Measurements from ENCODE around the gene AUNIP. TPM values are rescaled to one million over a fixed set of nuclear protein-coding genes. Genes with fewer than 3 reads are reported as not detected.

AUNIP gene
- total RNA-seq, 1 experiment from 2014 or later: 22.2 TPM

- H3K23me2 ChIP-seq (ENCODE audit: insufficient read length, low read depth, low read length, poor library complexity, severe bottlenecking): no peaks in the 10 kb centered on the region
- H3K27me3 ChIP-seq (ENCODE audit: insufficient read depth, low read length): no peaks in the 10 kb centered on the region
- no peak overlapping the region for H3K56ac ChIP-seq (ENCODE audit: insufficient read length, low read depth, low read length)
- Mint-ChIP-seq H3K4me1 (peaks cover 10 to 14% of the 10 kb centered on the region in 2 experiments), H3K4me3 (no peak overlapping the region), H3K27ac (peak overlapping the region in 1 of 3 experiments; percentile 86; a peak in 1 of 7 replicates), H3K9me3 (no peaks in the 10 kb centered on the region), H3K27me3 (ENCODE audit: low read depth) (peaks cover 2% of the 10 kb centered on the region; the same call in 1 of the 2 replicates), H3K36me3 (ENCODE audit: insufficient read depth in 1 of 3, low read depth in 3 of 3) (peaks cover 12 to 53% (median 44%) of the 10 kb centered on the region in 3 experiments; a peak in 6 of 7 replicates)
- no peak overlapping the region for H3T11ph ChIP-seq (ENCODE audit: low read length)
- no peak overlapping the region for H3K27ac ChIP-seq (ENCODE audit: insufficient read length, low read depth, low read length)
- DNase-seq: no peak
- no peak overlapping the region for H2AK5ac ChIP-seq (ENCODE audit: insufficient read length, low read length)
- no peak for TF ChIP-seq CTCF (conservative IDR thresholded peaks at IDR 0.05)
- H3K4ac ChIP-seq (ENCODE audit: low read depth, low read length): no peak overlapping the region
- H3K9me3 ChIP-seq (ENCODE audit: control insufficient read depth, low read depth, low read length): no peaks in the 10 kb centered on the region
- no peaks in the 10 kb centered on the region; the same call in 1 of the 2 replicates for H3K4me1 ChIP-seq (ENCODE audit: insufficient read depth, low read length)
- H4K5ac ChIP-seq (ENCODE audit: insufficient read length, low read depth, low read length): no peak overlapping the region
- no peak overlapping the region for H4K8ac ChIP-seq (replicated peaks; ENCODE audit: insufficient read length, low read depth, low read length)
- WGBS (ENCODE audit: extremely low coverage, insufficient read length, low lambda C conversion rate): no CpG with 5 or more reads among the region's 11 CpGs
- H2BK20ac ChIP-seq (ENCODE audit: low read depth, low read length, poor library complexity, severe bottlenecking): no peak overlapping the region
- H3K79me1 ChIP-seq (ENCODE audit: insufficient read depth, low read depth, low read length, poor library complexity, severe bottlenecking): no peaks in the 10 kb centered on the region
- no peak overlapping the region for H3K23ac ChIP-seq (ENCODE audit: insufficient read length, low read depth, low read length)
- no peak overlapping the region for H3K18ac ChIP-seq (ENCODE audit: insufficient read length, low read depth, low read length)
- no peak overlapping the region for H3K4me2 ChIP-seq (ENCODE audit: insufficient read depth, insufficient read length, low read length)
- H2BK120ac ChIP-seq (ENCODE audit: low read depth, low read length, poor library complexity, severe bottlenecking): no peak overlapping the region
- no peak overlapping the region for H2AFZ ChIP-seq (ENCODE audit: low read length)
- H4K20me1 ChIP-seq (ENCODE audit: control insufficient read depth, insufficient read depth, insufficient read length): peaks cover 3% of the 10 kb centered on the region
- no peak overlapping the region for H2BK15ac ChIP-seq (ENCODE audit: low read depth, low read length)
- no peak overlapping the region for H2BK12ac ChIP-seq (ENCODE audit: insufficient read length, low read depth, low read length)
- H3K79me2 ChIP-seq (ENCODE audit: insufficient read depth, low read length): no peaks in the 10 kb centered on the region
- H3K9ac ChIP-seq (ENCODE audit: extremely low read depth, insufficient read length, low read length): no peak overlapping the region
- H2BK5ac ChIP-seq (ENCODE audit: insufficient read length, low read length): no peak overlapping the region
- H4K91ac ChIP-seq (ENCODE audit: insufficient read length, low read depth, low read length): no peak overlapping the region
- no peak overlapping the region for H3K14ac ChIP-seq (ENCODE audit: insufficient read depth, low read length)
Measured at GRCh38 chr1:25813071-25813733, 46.1 kb downstream of the AUNIP start.

Data from H9 (cell line).